Measurements from ENCODE around the gene GFI1.

Gene GFI1

DNA sequence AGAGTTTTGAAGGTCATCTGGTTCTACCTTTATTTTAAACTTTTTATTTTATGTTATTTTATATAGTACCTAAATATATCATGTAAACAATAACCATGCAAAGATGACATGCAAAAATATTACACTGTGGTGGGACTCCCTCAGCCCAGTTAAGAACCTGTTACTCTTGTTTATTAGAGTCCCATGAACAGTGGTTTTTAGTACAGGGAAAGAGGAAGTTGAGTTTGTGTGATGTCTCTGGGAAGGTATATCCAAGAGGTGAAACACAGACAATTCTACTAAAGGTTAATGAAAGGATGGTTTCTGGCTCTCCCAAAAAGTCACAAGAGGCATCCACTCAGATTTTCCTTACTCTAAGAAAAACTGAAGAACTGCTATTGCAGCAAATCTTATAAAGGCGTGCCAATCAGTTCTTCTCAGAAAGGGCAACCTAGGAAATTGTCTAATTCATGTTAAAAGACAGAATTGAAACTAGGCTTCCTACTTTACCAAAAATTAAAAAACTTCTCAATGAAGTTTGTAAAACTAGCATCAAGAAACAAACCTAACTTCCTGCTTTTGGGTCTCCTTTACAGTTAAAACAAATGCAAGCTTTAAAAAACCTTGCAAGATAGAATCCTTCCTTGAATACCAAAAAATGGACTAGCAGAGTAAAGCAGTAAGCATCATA lies 19.9 kb downstream of the GFI1 start:
- Histone ChIP-seq H3K27ac (no peak overlapping the region), H3K36me3 (replicated peaks) (no peaks in the 10 kb centered on the region), H3K27me3 (replicated peaks) (no peaks in the 10 kb centered on the region), H3K4me3 (ENCODE audit: low read depth, low read length) (no peak overlapping the region)
- DNase-seq: no peak
- in situ Hi-C loops (cut with HindIII; ENCODE audit: low pct_ligation_motif_present, low sequenced_read_pairs): no loop called here
- TF ChIP-seq, protein P1, sequence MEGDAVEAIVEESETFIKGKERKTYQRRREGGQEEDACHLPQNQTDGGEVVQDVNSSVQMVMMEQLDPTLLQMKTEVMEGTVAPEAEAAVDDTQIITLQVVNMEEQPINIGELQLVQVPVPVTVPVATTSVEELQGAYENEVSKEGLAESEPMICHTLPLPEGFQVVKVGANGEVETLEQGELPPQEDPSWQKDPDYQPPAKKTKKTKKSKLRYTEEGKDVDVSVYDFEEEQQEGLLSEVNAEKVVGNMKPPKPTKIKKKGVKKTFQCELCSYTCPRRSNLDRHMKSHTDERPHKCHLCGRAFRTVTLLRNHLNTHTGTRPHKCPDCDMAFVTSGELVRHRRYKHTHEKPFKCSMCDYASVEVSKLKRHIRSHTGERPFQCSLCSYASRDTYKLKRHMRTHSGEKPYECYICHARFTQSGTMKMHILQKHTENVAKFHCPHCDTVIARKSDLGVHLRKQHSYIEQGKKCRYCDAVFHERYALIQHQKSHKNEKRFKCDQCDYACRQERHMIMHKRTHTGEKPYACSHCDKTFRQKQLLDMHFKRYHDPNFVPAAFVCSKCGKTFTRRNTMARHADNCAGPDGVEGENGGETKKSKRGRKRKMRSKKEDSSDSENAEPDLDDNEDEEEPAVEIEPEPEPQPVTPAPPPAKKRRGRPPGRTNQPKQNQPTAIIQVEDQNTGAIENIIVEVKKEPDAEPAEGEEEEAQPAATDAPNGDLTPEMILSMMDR (IDR thresholded peaks at IDR 0.05; ENCODE audit: low read depth, low read length, missing control alignments): no peak

DNA sequence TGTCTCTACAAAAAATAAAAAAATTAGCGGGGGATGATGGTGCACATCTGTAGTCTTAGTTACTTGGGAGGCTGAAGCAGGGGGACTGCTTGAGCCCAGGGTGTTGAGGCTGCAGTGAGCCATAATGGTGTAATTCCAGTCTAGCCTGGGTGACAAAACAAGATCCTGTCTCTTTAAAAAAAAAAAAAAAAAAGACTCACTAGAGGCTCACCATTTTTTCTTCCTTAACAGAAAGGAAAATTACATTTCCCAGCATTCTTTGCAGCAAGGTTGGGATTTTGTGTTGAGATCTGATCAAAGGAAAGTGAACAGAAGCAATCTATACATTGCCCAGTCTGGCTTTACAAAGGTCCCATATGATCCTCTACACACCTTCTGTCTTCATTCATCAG lies 21.5 kb downstream of the GFI1 start:
- DNase-seq: no peak
- Histone ChIP-seq H3K4me3 (ENCODE audit: low read depth, low read length) (no peak overlapping the region), H3K36me3 (replicated peaks) (no peaks in the 10 kb centered on the region), H3K27ac (no peak overlapping the region), H3K27me3 (replicated peaks) (no peaks in the 10 kb centered on the region)
- TF ChIP-seq, protein P1 (IDR thresholded peaks at IDR 0.05; ENCODE audit: low read depth, low read length, missing control alignments): no peak
- in situ Hi-C loops (cut with HindIII; ENCODE audit: low pct_ligation_motif_present, low sequenced_read_pairs): no loop called here

DNA sequence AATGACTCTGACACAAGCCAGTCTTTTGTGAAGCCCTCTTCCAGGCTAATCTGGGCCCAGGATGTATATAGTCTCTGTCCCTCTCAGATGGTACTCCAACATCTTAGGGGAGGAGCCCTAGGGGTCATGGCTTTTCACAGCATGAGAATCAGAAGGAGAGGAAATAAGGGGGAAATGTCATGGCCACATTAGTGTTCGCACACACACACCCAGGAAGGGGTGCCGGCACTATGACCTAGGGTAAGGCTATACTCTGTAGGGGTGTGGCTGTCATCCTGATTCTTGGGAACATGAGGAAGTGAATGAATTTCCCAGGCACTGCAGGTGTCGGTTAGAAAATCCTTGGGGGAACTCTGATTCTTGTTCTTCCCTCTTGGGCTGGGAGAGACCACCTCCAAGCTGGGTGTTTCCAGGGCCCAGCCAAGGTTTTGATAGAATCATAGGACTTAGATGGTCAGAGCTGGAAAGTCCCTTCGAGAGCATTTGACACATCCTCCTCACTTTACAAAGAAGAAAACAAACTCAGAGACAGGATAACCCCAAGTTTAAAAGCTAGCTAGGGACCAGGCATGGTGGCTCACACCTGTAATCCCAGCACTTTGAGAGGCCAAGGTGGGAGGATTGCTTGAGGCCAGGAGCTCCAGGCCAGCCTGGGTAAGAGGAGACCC lies 22.0 kb downstream of the GFI1 start:
- Histone ChIP-seq H3K27me3 (replicated peaks) (no peaks in the 10 kb centered on the region), H3K27ac (no peak overlapping the region), H3K4me3 (ENCODE audit: low read depth, low read length) (no peak overlapping the region), H3K36me3 (replicated peaks) (no peaks in the 10 kb centered on the region)
- DNase-seq: no peak
- TF ChIP-seq, protein P1 (IDR thresholded peaks at IDR 0.05; ENCODE audit: low read depth, low read length, missing control alignments): no peak
- in situ Hi-C loops (cut with HindIII; ENCODE audit: low pct_ligation_motif_present, low sequenced_read_pairs): no loop called here

DNA sequence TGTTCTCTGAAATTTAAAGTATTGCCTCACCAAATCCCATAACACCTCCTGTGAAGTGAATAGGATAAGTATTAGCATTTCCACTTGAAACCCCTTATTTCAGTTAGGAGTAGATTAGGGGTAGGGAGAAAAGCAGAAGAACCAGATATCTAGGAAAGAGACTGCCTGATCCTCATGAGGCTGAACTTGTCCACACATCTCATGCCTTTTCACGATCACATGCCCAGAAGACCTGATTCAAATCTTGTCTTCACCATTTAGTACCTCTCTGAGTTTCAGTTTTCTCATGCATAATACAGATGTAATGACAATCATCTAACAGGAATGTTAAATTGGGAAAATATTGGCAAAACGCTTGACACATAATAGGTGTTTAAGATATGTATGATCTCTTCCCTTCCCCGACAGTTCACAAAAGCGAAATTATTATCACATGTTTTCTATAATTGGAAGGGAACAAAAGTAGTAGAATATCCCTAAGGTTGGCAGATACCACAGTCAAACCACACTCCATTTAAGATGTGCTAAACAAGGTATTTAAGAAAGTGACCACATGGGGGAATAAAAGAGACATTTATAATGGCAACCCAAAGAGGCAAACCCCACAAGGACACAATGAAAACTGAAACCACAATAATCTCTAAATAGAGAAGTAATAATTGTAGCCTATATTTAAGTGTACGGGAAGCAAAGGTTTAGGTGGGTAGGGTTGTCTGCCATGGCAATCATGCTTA lies 25.2 kb downstream of the GFI1 start:
- no peak for DNase-seq
- TF ChIP-seq, protein P1 (IDR thresholded peaks at IDR 0.05; ENCODE audit: low read depth, low read length, missing control alignments): no peak
- in situ Hi-C loops (cut with HindIII; ENCODE audit: low pct_ligation_motif_present, low sequenced_read_pairs): no loop called here
- no peak overlapping the region for H3K27ac ChIP-seq
- no peaks in the 10 kb centered on the region for H3K36me3 ChIP-seq (replicated peaks)
- no peaks in the 10 kb centered on the region for H3K27me3 ChIP-seq (replicated peaks)
- no peak overlapping the region for H3K4me3 ChIP-seq (ENCODE audit: low read depth, low read length)

DNA sequence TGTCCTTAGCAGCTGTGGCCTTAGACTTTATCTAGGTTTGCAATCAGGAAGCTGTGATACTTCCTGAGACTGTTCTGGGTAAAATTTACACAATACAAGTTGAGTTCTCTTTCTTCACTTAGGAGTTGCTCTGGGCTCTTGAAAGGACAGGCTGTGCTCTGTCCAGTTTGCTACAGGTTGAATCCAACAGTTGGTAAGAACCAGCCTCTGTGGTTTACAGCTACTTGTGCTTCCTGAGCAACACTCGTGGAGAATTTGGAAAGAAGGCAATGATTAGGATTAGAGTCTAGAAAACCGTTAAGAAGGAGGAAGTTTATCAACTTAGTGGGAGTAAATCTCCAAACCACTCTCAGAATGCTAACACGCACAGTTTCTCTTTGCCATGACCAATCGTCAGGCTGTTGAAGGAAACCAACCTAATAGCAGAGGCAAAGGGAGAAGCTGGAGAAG lies 26.8 kb downstream of the GFI1 start:
- in situ Hi-C loops (cut with HindIII; ENCODE audit: low pct_ligation_motif_present, low sequenced_read_pairs): no loop called here
- DNase-seq: no peak
- TF ChIP-seq, protein P1 (IDR thresholded peaks at IDR 0.05; ENCODE audit: low read depth, low read length, missing control alignments): no peak
- Histone ChIP-seq H3K36me3 (replicated peaks) (no peaks in the 10 kb centered on the region), H3K27me3 (replicated peaks) (no peaks in the 10 kb centered on the region), H3K4me3 (ENCODE audit: low read depth, low read length) (no peak overlapping the region), H3K27ac (no peak overlapping the region)

Measured in brain microvascular endothelial cell (primary cell).